Measurements from ENCODE around the gene ANAPC10. TPM values are rescaled to one million over a fixed set of nuclear protein-coding genes. Genes with fewer than 3 reads are reported as not detected.

The ANAPC10 gene
- total RNA-seq, 4 donors from 2014 or later, result 11.7 to 75.9 (median 18.9) TPM

Other genes starting within 250 kb of the ANAPC10 start
- gene ABCE1, start 115 bp upstream of the ANAPC10 start, total RNA-seq, result 10 to 100 TPM; 15.4 to 56.9 (median 32.9) TPM
- 10 to 100 TPM; 19.1 to 68.5 (median 47.0) TPM for gene OTUD4, start 82.4 kb upstream of the ANAPC10 start, total RNA-seq